Prostate gland (tissue), 2 donors: ENCODE measurements around the gene GRM8. TPM values are rescaled to one million over a fixed set of nuclear protein-coding genes. Genes with fewer than 3 reads are reported as not detected.
"Not testable (repeated sequence)": the region's sequence is repeated elsewhere in the genome, so short reads cannot be mapped to it uniquely, and the experiment has no call there.

ENCODE experiments used
- DNase-seq: peaks from one replicate; pipeline ENCODE4 v3.0.0-alpha.2; 2019; ENCODE audit warnings: low spot score
- H3K27ac ChIP-seq, 2 donors: fragments of 200-600 bp; sonication (generic); 2 replicates each; pipeline ENCODE4 v1.5.1; 2017 to 2019
- H3K27me3 ChIP-seq: fragments of 200-600 bp; sonication (generic); replicated peaks from 2 replicates; pipeline ENCODE4 v1.5.1; 2019; ENCODE audit not compliant: insufficient read depth
- H3K36me3 ChIP-seq, 2 donors: fragments of 200-600 bp; sonication (generic); 1 replicate in 1 of 2; 2 replicates in 1 of 2; pipeline versions ENCODE4 v1.5.1 to v1.8.1; 2017 to 2019
- H3K4me1 ChIP-seq: fragments of 200-600 bp; sonication (generic); replicated peaks from 2 replicates; pipeline ENCODE4 v1.5.1; 2019
- H3K4me3 ChIP-seq, 2 donors: fragments of 200-600 bp; sonication (generic); 2 replicates each; pipeline ENCODE4 v1.5.1; 2017 to 2019
- H3K9me3 ChIP-seq: fragments of 200-600 bp; sonication (generic); 2 replicates; pipeline ENCODE4 v1.5.1; 2017
- POLR2A ChIP-seq: fragments of 450-650 bp; IDR thresholded peaks from one replicate; pipeline ENCODE4 v1.6.1; 2016; ENCODE audit warnings: antibody characterized with exemption, mild to moderate bottlenecking
- POLR2AphosphoS5 ChIP-seq: sonication (generic); formaldehyde crosslinking; IDR thresholded peaks from one replicate; pipeline ENCODE4 v1.6.1; 2017; ENCODE audit warnings: antibody characterized with exemption
- whole genome bisulfite sequencing: methylation state at CpG from one replicate; pipeline ENCODE4 v1.1.5; 2018; 5-methylcytosine and 5-hydroxymethylcytosine counted together
- intact Hi-C: fragments of 100-400 bp; cut with DNase I; formaldehyde crosslinking; loops from one replicate; pipeline ENCODE4 v1.14.2; 2022
- total RNA-seq, 2 donors: library from RNA; depleted of rRNA; stranded (reverse); fragments of >200 nt; gene quantifications; one replicate each; pipeline ENCODE4 v1.1.0, GENCODE V29; 2016
- TF ChIP-seq, protein P1 (sequence below), 4 experiments: fragments of 200-600 bp in 2 of 4; fragments of 450-650 bp in 2 of 4; sonication (generic) in 2 of 4; IDR thresholded peaks; 1 replicate in 3 of 4; 2 replicates in 1 of 4; pipeline ENCODE4 v1.5.1; 2016 to 2019; ENCODE audit warnings: antibody characterized with exemption in 4 of 4, mild to moderate bottlenecking in 2 of 4, moderate library complexity in 2 of 4

GRM8 gene
- total RNA-seq, 2 donors from 2014 or later, result 1.3 to 3.7 TPM

DNA sequence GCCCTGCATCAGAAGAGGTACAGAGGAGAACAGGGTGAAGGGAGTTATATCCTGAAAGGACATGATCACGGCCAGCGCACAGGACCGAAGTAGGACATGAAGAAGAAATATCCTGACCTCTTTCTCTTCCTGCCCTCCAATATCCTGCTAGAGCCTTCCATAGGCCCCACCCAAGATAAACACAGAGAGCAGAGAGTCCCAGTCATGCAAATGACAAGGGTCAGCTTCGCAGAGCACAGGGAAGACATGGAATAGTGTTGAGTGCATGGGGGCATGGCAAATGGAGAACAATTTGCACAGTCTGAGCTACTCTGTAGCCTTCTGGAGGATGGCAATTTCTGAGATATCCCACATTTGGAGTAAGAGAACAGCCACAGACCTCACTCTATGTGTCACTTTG, 371.4 kb downstream of the GRM8 start:
- no peak overlapping the region for H3K27ac ChIP-seq
- TF ChIP-seq POLR2A, result no peak
- TF ChIP-seq, protein P1, sequence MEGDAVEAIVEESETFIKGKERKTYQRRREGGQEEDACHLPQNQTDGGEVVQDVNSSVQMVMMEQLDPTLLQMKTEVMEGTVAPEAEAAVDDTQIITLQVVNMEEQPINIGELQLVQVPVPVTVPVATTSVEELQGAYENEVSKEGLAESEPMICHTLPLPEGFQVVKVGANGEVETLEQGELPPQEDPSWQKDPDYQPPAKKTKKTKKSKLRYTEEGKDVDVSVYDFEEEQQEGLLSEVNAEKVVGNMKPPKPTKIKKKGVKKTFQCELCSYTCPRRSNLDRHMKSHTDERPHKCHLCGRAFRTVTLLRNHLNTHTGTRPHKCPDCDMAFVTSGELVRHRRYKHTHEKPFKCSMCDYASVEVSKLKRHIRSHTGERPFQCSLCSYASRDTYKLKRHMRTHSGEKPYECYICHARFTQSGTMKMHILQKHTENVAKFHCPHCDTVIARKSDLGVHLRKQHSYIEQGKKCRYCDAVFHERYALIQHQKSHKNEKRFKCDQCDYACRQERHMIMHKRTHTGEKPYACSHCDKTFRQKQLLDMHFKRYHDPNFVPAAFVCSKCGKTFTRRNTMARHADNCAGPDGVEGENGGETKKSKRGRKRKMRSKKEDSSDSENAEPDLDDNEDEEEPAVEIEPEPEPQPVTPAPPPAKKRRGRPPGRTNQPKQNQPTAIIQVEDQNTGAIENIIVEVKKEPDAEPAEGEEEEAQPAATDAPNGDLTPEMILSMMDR (IDR thresholded peaks at IDR 0.05), result no peak
- no peak for TF ChIP-seq POLR2AphosphoS5
- no peak for DNase-seq
- H3K4me3 ChIP-seq, result no peak overlapping the region
- no peaks in the 10 kb centered on the region for H3K4me1 ChIP-seq
- intact Hi-C loops, result no loop called here
- WGBS, result 95% methylated on average over 4 of the region's 4 CpGs
- no peaks in the 10 kb centered on the region for H3K36me3 ChIP-seq
- no peaks in the 10 kb centered on the region for H3K9me3 ChIP-seq
- no peaks in the 10 kb centered on the region for H3K27me3 ChIP-seq

DNA sequence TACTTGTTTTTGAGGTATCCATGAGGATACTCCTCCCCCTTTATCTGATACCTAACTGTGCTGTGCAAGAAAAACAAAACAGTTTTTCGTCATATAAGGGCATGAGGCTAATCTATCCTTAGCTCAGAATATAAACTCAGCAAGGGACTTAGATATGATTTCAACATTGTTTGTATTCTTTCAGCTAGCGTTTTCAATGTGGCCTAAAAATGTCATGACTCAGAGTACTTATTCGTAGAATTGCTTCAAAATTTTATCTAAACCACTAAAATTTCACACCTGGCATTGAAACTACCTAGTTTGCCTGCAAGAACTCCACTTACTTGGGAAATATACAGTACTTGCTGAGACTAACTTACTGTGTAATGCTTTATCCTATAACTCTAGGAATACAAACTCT, 376.2 kb downstream of the GRM8 start:
- intact Hi-C loops, H3K27me3 ChIP-seq, H3K9me3 ChIP-seq, H3K4me1 ChIP-seq, H3K4me3 ChIP-seq, H3K27ac ChIP-seq, DNase-seq, H3K36me3 ChIP-seq: not testable (repeated sequence)
- 65% methylated on average over 3 of the region's 3 CpGs for WGBS

DNA sequence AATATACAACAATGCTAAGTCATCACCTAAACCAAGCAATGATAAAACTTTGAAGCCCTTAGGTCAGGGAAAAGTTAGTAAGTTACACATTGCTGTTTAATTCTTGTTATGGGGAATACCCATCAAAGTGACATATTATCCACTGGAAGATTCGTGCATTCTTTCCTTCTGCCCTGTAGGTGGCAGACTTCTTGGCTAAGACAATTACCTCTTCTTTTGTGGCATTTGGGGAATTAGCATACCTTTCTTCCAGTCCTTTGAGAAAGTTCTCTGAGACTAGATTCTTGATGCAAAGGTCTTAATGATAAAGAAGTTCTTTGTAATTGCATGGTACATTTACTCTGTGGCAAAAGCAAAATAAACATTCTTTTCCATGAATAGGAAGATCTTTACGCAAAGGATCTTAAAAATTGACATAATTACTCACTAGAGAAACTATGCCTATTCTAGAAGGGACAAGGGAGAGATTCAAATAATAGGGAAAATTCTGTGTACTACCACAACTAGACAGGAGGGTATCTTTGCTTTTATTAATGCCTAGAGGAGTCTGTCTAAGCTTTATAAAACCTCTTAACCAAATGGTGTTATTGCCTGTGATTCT, 395.9 kb downstream of the GRM8 start:
- intact Hi-C loops, result no loop called here
- no peak for DNase-seq

GRCh38 chr7:126845331-126845730, 407.4 kb downstream of the GRM8 start:
- Histone ChIP-seq H3K4me1 (no peaks in the 10 kb centered on the region), H3K27me3 (no peaks in the 10 kb centered on the region), H3K4me3 (no peak overlapping the region), H3K36me3 (no peaks in the 10 kb centered on the region), H3K9me3 (no peaks in the 10 kb centered on the region), H3K27ac (no peak overlapping the region)
- no peak for DNase-seq
- TF ChIP-seq, protein P1 (IDR thresholded peaks at IDR 0.05), result no peak
- no peak for TF ChIP-seq POLR2A
- no peak for TF ChIP-seq POLR2AphosphoS5
- intact Hi-C loops, result no loop called here

More for the DNA sequence above, 395.9 kb downstream of the GRM8 start:
- 31% methylated on average over 2 of the region's 2 CpGs for WGBS
- TF ChIP-seq, protein P1 (IDR thresholded peaks at IDR 0.05), result peak in 3 of 4 experiments; percentile 9 to 38 (median 22)
- no peak for TF ChIP-seq POLR2AphosphoS5
- Histone ChIP-seq H3K4me3 (no peak overlapping the region), H3K36me3 (no peaks in the 10 kb centered on the region), H3K27ac (no peak overlapping the region), H3K27me3 (no peaks in the 10 kb centered on the region), H3K4me1 (no peaks in the 10 kb centered on the region), H3K9me3 (no peaks in the 10 kb centered on the region)

- H3K36me3 ChIP-seq, result no peaks in the 10 kb centered on the region
- H3K27me3 ChIP-seq, result no peaks in the 10 kb centered on the region
- DNase-seq, result no peak
- TF ChIP-seq POLR2AphosphoS5, result no peak
- TF ChIP-seq, protein P1 (IDR thresholded peaks at IDR 0.05), result no peak
- TF ChIP-seq POLR2A, result no peak
- no peaks in the 10 kb centered on the region for H3K4me1 ChIP-seq
- H3K9me3 ChIP-seq, result no peaks in the 10 kb centered on the region
- intact Hi-C loops, result no loop called here
- no peak overlapping the region for H3K27ac ChIP-seq
- H3K4me3 ChIP-seq, result no peak overlapping the region
Observed at GRCh38 chr7:126843883-126844282, 408.9 kb downstream of the GRM8 start.
